GM12878 (cell line): ENCODE data around the gene SYNGR4. TPM values are rescaled to one million over a fixed set of nuclear protein-coding genes. Genes with fewer than 3 reads are reported as not detected.

Source experiments
- ATAC-seq: fragments of 200-7000 bp; cut with Tn5 transposase; 3 replicates; pipeline ENCODE4 v1.9.1; 2020; ENCODE audit warnings: mild to moderate bottlenecking, moderate library complexity
- BruUV-seq: library from RNA; stranded (reverse); fragments of 400-500 nt; replicated peaks from 2 replicates; lab custom pipeline; 2021; lab: Mats Ljungman, UMichigan
- CTCF ChIA-PET: fragments of 300-600 bp; sonication (Branson Sonifier 250); formaldehyde crosslinking; extraction: SDS; loops from one replicate; lab custom pipeline; 2021; ENCODE audit warnings: inconsistent platforms; lab: Yijun Ruan, JAX
- POLR2A ChIA-PET: fragments of 350-600 bp; formaldehyde crosslinking; extraction: SDS; loops from one replicate; lab custom pipeline; 2021; ENCODE audit warnings: inconsistent platforms; lab: Charles Lee
- RAD21 ChIA-PET: fragments of 300-600 bp; sonication (Branson Sonifier 250); formaldehyde crosslinking; loops from one replicate; lab custom pipeline; 2023; ENCODE audit warnings: antibody characterized with exemption; ENCODE audit not compliant: unreplicated experiment; lab: Charles Lee
- SMC1A ChIA-PET: fragments of 300-600 bp; sonication (Branson Sonifier 250); formaldehyde crosslinking; loops from one replicate; lab custom pipeline; 2023; ENCODE audit not compliant: unreplicated experiment, uncharacterized antibody; lab: Charles Lee
- DNase-seq: peaks from one replicate; pipeline ENCODE4 v3.0.0-alpha.2; 2011; ENCODE audit warnings: low read depth, low spot score
- FAIRE-seq: peaks from 3 replicates; lab custom pipeline; 2011; peaks lifted over from hg19 to GRCh38; lab: Jason Lieb, UNC
- H2AFZ ChIP-seq: 2 replicates; pipeline ENCODE4 v1.6.0; 2011; ENCODE audit warnings: low read depth, low read length, control low read depth; ENCODE audit not compliant: control insufficient read depth
- H3K27ac ChIP-seq: 2 replicates; pipeline ENCODE4 v1.5.1; 2011; ENCODE audit warnings: control low read depth; ENCODE audit not compliant: control insufficient read depth, insufficient read depth
- H3K27me3 ChIP-seq, 2 experiments: replicated peaks in 1 of 2; 2 replicates each; pipeline versions ENCODE4 v1.6.0 to v1.6.1; 2011; ENCODE audit warnings: low read length in 1 of 2; ENCODE audit not compliant: control insufficient read depth in 2 of 2, insufficient read depth in 2 of 2
- H3K36me3 ChIP-seq, 2 experiments: 2 replicates each; pipeline ENCODE4 v1.5.1; 2011; ENCODE audit warnings: low read length in 1 of 2; ENCODE audit not compliant: control insufficient read depth in 2 of 2, insufficient read depth in 2 of 2
- H3K4me1 ChIP-seq: 2 replicates; pipeline ENCODE4 v1.6.1; 2011; ENCODE audit warnings: mild to moderate bottlenecking, low read length, moderate library complexity, mixed read lengths; ENCODE audit not compliant: control insufficient read depth, insufficient read depth
- H3K4me2 ChIP-seq: 2 replicates; pipeline ENCODE4 v1.6.0; 2011; ENCODE audit warnings: control low read depth; ENCODE audit not compliant: control insufficient read depth, insufficient read depth
- H3K4me3 ChIP-seq: fragments of 200-600 bp; sonication (generic); 2 replicates; pipeline ENCODE4 v1.5.1; 2016
- H3K79me2 ChIP-seq: 2 replicates; pipeline ENCODE4 v1.6.0; 2011; ENCODE audit warnings: low read length; ENCODE audit not compliant: control insufficient read depth, insufficient read depth
- H3K9ac ChIP-seq: 2 replicates; pipeline ENCODE4 v1.8.0; 2011; ENCODE audit warnings: low read length, control low read depth, mixed read lengths; ENCODE audit not compliant: control insufficient read depth, insufficient read depth
- H3K9me3 ChIP-seq: replicated peaks from 3 replicates; pipeline ENCODE4 v1.5.1; 2011; ENCODE audit warnings: mild to moderate bottlenecking, low read length; ENCODE audit not compliant: control insufficient read depth, insufficient read depth
- H4K20me1 ChIP-seq: 2 replicates; pipeline ENCODE4 v1.6.0; 2011; ENCODE audit not compliant: control insufficient read depth, insufficient read depth
- BMI1 ChIP-seq: fragments of 450-650 bp; IDR thresholded peaks from 2 replicates; pipeline ENCODE4 v1.6.1; 2016; ENCODE audit warnings: mild to moderate bottlenecking, moderate library complexity, borderline replicate concordance
- EGR1 ChIP-seq, 2 experiments: IDR thresholded peaks; 1 replicate in 1 of 2; 2 replicates in 1 of 2; pipeline ENCODE4 v1.6.1; 2011 to 2012; ENCODE audit warnings: low read depth in 2 of 2, low read length in 2 of 2, borderline replicate concordance in 1 of 2, mild to moderate bottlenecking in 1 of 2, moderate library complexity in 1 of 2
- EP300 ChIP-seq, 2 experiments: fragments of 150-350 bp in 1 of 2; IDR thresholded peaks; 2 replicates each; pipeline ENCODE4 v1.6.1; 2011 to 2012; ENCODE audit warnings: low read depth in 2 of 2, low read length in 2 of 2, borderline replicate concordance in 1 of 2, improper control_type of control experiment in 1 of 2, inconsistent platforms in 1 of 2; ENCODE audit not compliant: control insufficient read depth in 1 of 2
- GATAD2B ChIP-seq: fragments of 450-650 bp; conservative IDR thresholded peaks from 2 replicates; pipeline ENCODE4 v1.6.1; 2017; ENCODE audit warnings: low read depth, mild to moderate bottlenecking, moderate library complexity
- NFIC ChIP-seq: IDR thresholded peaks from 2 replicates; pipeline ENCODE4 v1.6.1; 2012; ENCODE audit warnings: low read depth, mild to moderate bottlenecking, inconsistent platforms, low read length, moderate library complexity
- NR2F1 ChIP-seq: fragments of 450-650 bp; conservative IDR thresholded peaks from 2 replicates; pipeline ENCODE4 v1.6.1; 2017; ENCODE audit warnings: mild to moderate bottlenecking
- PKNOX1 ChIP-seq: fragments of 450-650 bp; IDR thresholded peaks from 2 replicates; pipeline ENCODE4 v1.6.1; 2016; ENCODE audit warnings: mild to moderate bottlenecking
- RCOR1 ChIP-seq: conservative IDR thresholded peaks from 2 replicates; pipeline ENCODE4 v1.6.1; 2012; ENCODE audit warnings: low read depth, low read length, improper control_type of control experiment
- SMC3 ChIP-seq: IDR thresholded peaks from 2 replicates; pipeline ENCODE4 v1.6.1; 2011; ENCODE audit warnings: low read length, improper control_type of control experiment, borderline replicate concordance
- SPI1 ChIP-seq: IDR thresholded peaks from 2 replicates; pipeline ENCODE4 v1.6.1; 2011; ENCODE audit warnings: low read depth, mild to moderate bottlenecking, low read length, moderate library complexity, borderline replicate concordance; ENCODE audit not compliant: insufficient read depth
- STAT3 ChIP-seq: IDR thresholded peaks from 2 replicates; pipeline ENCODE4 v1.6.1; 2011; ENCODE audit warnings: low read depth, low read length, improper control_type of control experiment
- TAF1 ChIP-seq: IDR thresholded peaks from 2 replicates; pipeline ENCODE4 v1.6.1; 2011; ENCODE audit warnings: mild to moderate bottlenecking, low read depth, low read length, borderline replicate concordance
- TARDBP ChIP-seq: IDR thresholded peaks from 2 replicates; pipeline ENCODE4 v1.6.1; 2016; ENCODE audit warnings: borderline replicate concordance
- TCF12 ChIP-seq: IDR thresholded peaks from 2 replicates; pipeline ENCODE4 v1.6.1; 2011; ENCODE audit warnings: low read depth, mild to moderate bottlenecking, low read length
- YY1 ChIP-seq: IDR thresholded peaks from 2 replicates; pipeline ENCODE4 v1.6.1; 2011; ENCODE audit warnings: low read depth, mild to moderate bottlenecking, low read length
- ZBTB40 ChIP-seq: fragments of 450-650 bp; IDR thresholded peaks from 2 replicates; pipeline ENCODE4 v1.6.1; 2016; ENCODE audit warnings: mild to moderate bottlenecking, moderate library complexity, borderline replicate concordance
- ZNF24 ChIP-seq: fragments of 450-650 bp; IDR thresholded peaks from 2 replicates; pipeline ENCODE4 v1.6.1; 2017; ENCODE audit warnings: antibody characterized with exemption, mild to moderate bottlenecking
- ZSCAN29 ChIP-seq: fragments of 450-650 bp; IDR thresholded peaks from 2 replicates; pipeline ENCODE4 v1.6.1; 2017; ENCODE audit warnings: mild to moderate bottlenecking, moderate library complexity
- ZZZ3 ChIP-seq: IDR thresholded peaks from 2 replicates; pipeline ENCODE4 v1.6.1; 2011; ENCODE audit warnings: low read depth; ENCODE audit not compliant: control insufficient read depth, insufficient read length
- WGBS: methylation state at CpG from one replicate; pipeline ENCODE4 v1.1.6; 2016; ENCODE audit warnings: low lambda C conversion rate; ENCODE audit not compliant: insufficient replicate concordance, insufficient coverage; ENCODE audit errors: missing lambda C conversion rate; 5-methylcytosine and 5-hydroxymethylcytosine counted together
- in situ Hi-C: fragments of 300-500 bp; cut with MboI; formaldehyde crosslinking; loops from 9 replicates; pipeline ENCODE4 v1.14.3; 2018; ENCODE audit warnings: mixed read lengths
- intact Hi-C: fragments of 100-400 bp; cut with micrococcal nuclease; formaldehyde crosslinking; loops from one replicate; pipeline ENCODE4 v1.14.2; 2022; ENCODE audit not compliant: unreplicated experiment
- polyA plus RNA-seq, 11 experiments: library from polyadenylated mRNA; depleted of rRNA in 4 of 11; unstranded in 6 of 11; stranded (reverse) in 5 of 11; fragments of >200 nt; fragmentation: Nextera tagmentation in 4 of 11; fragmentation: Illumina TruSeq in 1 of 11; extraction: Ambion mirVana in 4 of 11; extraction: Trizol in 1 of 11; gene quantifications; 1 replicate in 1 of 11; 2 replicates in 10 of 11; pipeline versions ENCODE4 v1.2.1 to v1.2.3, GENCODE V29; 2011 to 2016; ENCODE audit warnings: inconsistent platforms in 2 of 11, missing spikeins in 2 of 11, low read depth in 1 of 11
- total RNA-seq, 4 experiments: library from RNA; depleted of rRNA in 3 of 4; stranded (reverse); fragments of >200 nt in 3 of 4; fragmentation: Illumina TruSeq in 1 of 4; extraction: Trizol in 1 of 4; gene quantifications; 2 replicates each; pipeline versions ENCODE4 v1.2.1 to v1.2.3, GENCODE V29; 2013 to 2021

Gene SYNGR4
- total and polyA plus RNA-seq, 10 of the 15 experiments (the other 5 are each of a cell fraction or from before 2014, with no cell fraction given): 0.08 to 0.72 (median 0.17) TPM; not detected in 6

- TF ChIP-seq ZBTB40 (no peak), RCOR1 (no peak)
These were observed 17.2 kb downstream of the SYNGR4 start (continued) for GRCh38 chr19:48381178-48381950.

- POLR2A ChIA-PET: no interaction called here
- SMC1A ChIA-PET: no interaction called here
- intact Hi-C loops: no loop called here
- RAD21 ChIA-PET: no interaction called here
- FAIRE-seq (no peak), ATAC-seq (no peak)
- Histone ChIP-seq H3K9ac (no peak overlapping the region), H3K27me3 (no peaks in the 10 kb centered on the region), H3K27ac (no peak overlapping the region), H4K20me1 (no peaks in the 10 kb centered on the region), H3K4me2 (no peak overlapping the region), H3K4me1 (no peaks in the 10 kb centered on the region), H3K36me3 (peaks cover 9 to 17% of the 10 kb centered on the region in 2 experiments; a peak in 3 of 4 replicates)
- no TSS peak for BruUV-seq
- TF ChIP-seq SMC3 (no peak), GATAD2B (no peak), NR2F1 (no peak), SPI1 (no peak), ZZZ3 (no peak), TCF12 (no peak), NFIC (no peak), PKNOX1 (no peak), BMI1 (no peak), YY1 (no peak), TAF1 (no peak), STAT3 (no peak), EP300 (IDR thresholded peaks at IDR 0.05; ENCODE audit: borderline replicate concordance in 1 of 2, control insufficient read depth in 1 of 2, low read depth in 2 of 2, low read length in 2 of 2) (no peak), EGR1 (IDR thresholded peaks at IDR 0.05; ENCODE audit: borderline replicate concordance in 1 of 2, low read depth in 2 of 2, low read length in 2 of 2) (no peak), ZSCAN29 (no peak), ZNF24 (no peak), TARDBP (no peak)
- TF ChIP-seq, all 136 proteins: peak for 0
- no peak overlapping the region for H2AFZ ChIP-seq
- 98% methylated on average over 8 of the region's 8 CpGs for WGBS
- H3K9me3 ChIP-seq: no peaks in the 10 kb centered on the region
- in situ Hi-C loops: no loop called here
- no peaks in the 10 kb centered on the region for H3K79me2 ChIP-seq
- CTCF ChIA-PET: no interaction called here
- DNase-seq: no peak
- no peak overlapping the region for H3K4me3 ChIP-seq
These were observed 18.1 kb downstream of the SYNGR4 start for GRCh38 chr19:48382286-48382685.
